Caco-2 (cell line): ENCODE results near the gene SRGAP3. TPM values are rescaled to one million over a fixed set of nuclear protein-coding genes. Genes with fewer than 3 reads are reported as not detected.

Source experiments
- BruUV-seq: library from RNA; stranded (reverse); fragments of 400-500 nt; replicated peaks from 2 replicates; lab custom pipeline; 2021; lab: Mats Ljungman, UMichigan
- CTCF ChIA-PET: fragments of 300-600 bp; sonication (Branson Sonifier 250); formaldehyde crosslinking; loops from one replicate; lab custom pipeline; 2022; ENCODE audit warnings: antibody characterized with exemption; lab: Charles Lee
- POLR2A ChIA-PET: fragments of 300-600 bp; sonication (Branson Sonifier 250); formaldehyde crosslinking; loops from one replicate; lab custom pipeline; 2022; ENCODE audit warnings: antibody characterized with exemption; lab: Charles Lee
- DNase-seq, 2 experiments: peaks; one replicate each; pipeline versions ENCODE4 v3.0.0 to v3.0.0-alpha.2; 2020 to 2022
- H3K27me3 ChIP-seq: replicated peaks from 2 replicates; pipeline ENCODE4 v1.6.0; 2011; ENCODE audit warnings: low read length; ENCODE audit not compliant: control insufficient read depth, insufficient read depth
- H3K36me3 ChIP-seq: 2 replicates; pipeline ENCODE4 v1.5.1; 2011; ENCODE audit warnings: low read length; ENCODE audit not compliant: control insufficient read depth, insufficient read depth
- H3K4me1 ChIP-seq: fragments of 250-450 bp; sonication (Bioruptor Pico); 2 replicates; pipeline ENCODE4 v1.5.1; 2020; ENCODE audit warnings: mild to moderate bottlenecking
- H3K4me3 ChIP-seq: 2 replicates; pipeline ENCODE4 v1.5.1; 2011; ENCODE audit warnings: low read depth, mild to moderate bottlenecking, control low read depth, low read length
- H3K9me3 ChIP-seq: fragments of 250-450 bp; sonication (Bioruptor Pico); 2 replicates; pipeline ENCODE4 v1.5.1; 2020; ENCODE audit warnings: mild to moderate bottlenecking, moderate library complexity
- H3K27ac Mint-ChIP-seq: one replicate; pipeline ENCODE4 v1.8.0; 2022; ENCODE audit warnings: mixed read lengths; ENCODE audit not compliant: unreplicated experiment
- H3K27me3 Mint-ChIP-seq: one replicate; pipeline ENCODE4 v1.8.0; 2022; ENCODE audit warnings: mixed read lengths; ENCODE audit not compliant: insufficient read depth, unreplicated experiment
- H3K36me3 Mint-ChIP-seq: one replicate; pipeline ENCODE4 v1.8.0; 2022; ENCODE audit warnings: mild to moderate bottlenecking, mixed read lengths; ENCODE audit not compliant: insufficient read depth, unreplicated experiment
- H3K4me1 Mint-ChIP-seq: one replicate; pipeline ENCODE4 v1.8.0; 2022; ENCODE audit warnings: low read depth, mixed read lengths; ENCODE audit not compliant: unreplicated experiment
- H3K4me3 Mint-ChIP-seq: one replicate; pipeline ENCODE4 v1.8.0; 2022; ENCODE audit warnings: mild to moderate bottlenecking, moderate library complexity, mixed read lengths; ENCODE audit not compliant: unreplicated experiment
- H3K9me3 Mint-ChIP-seq: one replicate; pipeline ENCODE4 v1.8.0; 2022; ENCODE audit warnings: mixed read lengths; ENCODE audit not compliant: unreplicated experiment
- intact Hi-C: fragments of 100-400 bp; cut with micrococcal nuclease; formaldehyde crosslinking; loops from one replicate; pipeline ENCODE4 v1.10.0; 2022; ENCODE audit not compliant: unreplicated experiment
- total RNA-seq: library from RNA; stranded (reverse); gene quantifications from 2 replicates; pipeline ENCODE4 v1.2.3, GENCODE V29; 2022
- TF ChIP-seq, protein P1 (sequence below), 2 experiments: fragments of 200-600 bp in 1 of 2; IDR thresholded peaks; 1 replicate in 1 of 2; 2 replicates in 1 of 2; pipeline versions ENCODE4 v1.5.1 to v1.8.0; 2011 to 2022; ENCODE audit warnings: antibody characterized with exemption in 1 of 2, control low read depth in 1 of 2, inconsistent platforms in 1 of 2, low read depth in 1 of 2, low read length in 1 of 2, mild to moderate bottlenecking in 1 of 2, moderate library complexity in 1 of 2; ENCODE audit not compliant: insufficient read depth in 1 of 2, severe bottlenecking in 1 of 2, unreplicated experiment in 1 of 2

The SRGAP3 gene
- total RNA-seq, 1 experiment from 2014 or later = 1.3 TPM

- H3K27me3 ChIP-seq = no peaks in the 10 kb centered on the region
- Mint-ChIP-seq H3K9me3 (no peaks in the 10 kb centered on the region), H3K36me3 (no peaks in the 10 kb centered on the region), H3K27me3 (no peaks in the 10 kb centered on the region), H3K4me1 (no peaks in the 10 kb centered on the region), H3K4me3 (no peak overlapping the region), H3K27ac (no peak overlapping the region)
- BruUV-seq = no TSS peak
- no peak for DNase-seq
- no peaks in the 10 kb centered on the region for H3K36me3 ChIP-seq
- ChIA-PET POLR2A (no interaction called here), CTCF (no interaction called here)
- intact Hi-C loops = no loop called here
- no peaks in the 10 kb centered on the region for H3K4me1 ChIP-seq
- H3K9me3 ChIP-seq = no peaks in the 10 kb centered on the region
- no peak overlapping the region for H3K4me3 ChIP-seq
- TF ChIP-seq, protein P1, sequence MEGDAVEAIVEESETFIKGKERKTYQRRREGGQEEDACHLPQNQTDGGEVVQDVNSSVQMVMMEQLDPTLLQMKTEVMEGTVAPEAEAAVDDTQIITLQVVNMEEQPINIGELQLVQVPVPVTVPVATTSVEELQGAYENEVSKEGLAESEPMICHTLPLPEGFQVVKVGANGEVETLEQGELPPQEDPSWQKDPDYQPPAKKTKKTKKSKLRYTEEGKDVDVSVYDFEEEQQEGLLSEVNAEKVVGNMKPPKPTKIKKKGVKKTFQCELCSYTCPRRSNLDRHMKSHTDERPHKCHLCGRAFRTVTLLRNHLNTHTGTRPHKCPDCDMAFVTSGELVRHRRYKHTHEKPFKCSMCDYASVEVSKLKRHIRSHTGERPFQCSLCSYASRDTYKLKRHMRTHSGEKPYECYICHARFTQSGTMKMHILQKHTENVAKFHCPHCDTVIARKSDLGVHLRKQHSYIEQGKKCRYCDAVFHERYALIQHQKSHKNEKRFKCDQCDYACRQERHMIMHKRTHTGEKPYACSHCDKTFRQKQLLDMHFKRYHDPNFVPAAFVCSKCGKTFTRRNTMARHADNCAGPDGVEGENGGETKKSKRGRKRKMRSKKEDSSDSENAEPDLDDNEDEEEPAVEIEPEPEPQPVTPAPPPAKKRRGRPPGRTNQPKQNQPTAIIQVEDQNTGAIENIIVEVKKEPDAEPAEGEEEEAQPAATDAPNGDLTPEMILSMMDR (IDR thresholded peaks at IDR 0.05; ENCODE audit: insufficient read depth in 1 of 2, low read depth in 1 of 2, low read length in 1 of 2, severe bottlenecking in 1 of 2, unreplicated experiment in 1 of 2) = no peak
Measured at GRCh38 chr3:9179826-9180763, 69.4 kb downstream of the SRGAP3 start.

GRCh38 chr3:9178697-9179096 lies 70.7 kb downstream of the SRGAP3 start:
- intact Hi-C loops = no loop called here
- no TSS peak for BruUV-seq
- Mint-ChIP-seq H3K9me3 (no peaks in the 10 kb centered on the region), H3K27me3 (peaks cover 5% of the 10 kb centered on the region), H3K27ac (no peak overlapping the region), H3K4me3 (no peak overlapping the region), H3K4me1 (no peaks in the 10 kb centered on the region), H3K36me3 (no peaks in the 10 kb centered on the region)
- Histone ChIP-seq H3K36me3 (no peaks in the 10 kb centered on the region), H3K27me3 (no peaks in the 10 kb centered on the region), H3K4me1 (no peaks in the 10 kb centered on the region), H3K4me3 (no peak overlapping the region), H3K9me3 (no peaks in the 10 kb centered on the region)
- TF ChIP-seq, protein P1 (IDR thresholded peaks at IDR 0.05; ENCODE audit: insufficient read depth in 1 of 2, low read depth in 1 of 2, low read length in 1 of 2, severe bottlenecking in 1 of 2, unreplicated experiment in 1 of 2) = no peak
- no peak for DNase-seq
- POLR2A ChIA-PET = no interaction called here
- CTCF ChIA-PET = no interaction called here

DNA sequence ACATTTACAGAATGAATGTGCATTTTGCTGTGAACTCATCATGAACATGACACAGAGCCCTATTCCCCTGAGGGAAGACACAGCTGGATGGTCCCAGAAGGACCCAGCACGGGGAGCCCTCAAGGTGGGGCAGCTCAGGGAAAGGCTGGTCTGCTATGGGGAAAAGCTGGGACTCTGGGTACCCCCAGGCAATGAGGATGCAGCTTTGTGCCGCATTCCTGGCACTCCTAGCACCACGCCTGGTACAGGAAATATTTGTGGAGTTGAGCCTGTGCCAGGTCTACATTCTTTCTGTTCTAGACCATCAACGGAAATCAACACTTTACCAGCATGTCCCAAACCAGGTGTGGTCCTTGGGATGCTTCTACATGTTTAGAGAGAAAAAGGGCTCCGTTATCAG lies 74.0 kb downstream of the SRGAP3 start:
- no peaks in the 10 kb centered on the region for H3K36me3 ChIP-seq
- TF ChIP-seq, protein P1 (IDR thresholded peaks at IDR 0.05; ENCODE audit: insufficient read depth in 1 of 2, low read depth in 1 of 2, low read length in 1 of 2, severe bottlenecking in 1 of 2, unreplicated experiment in 1 of 2) = no peak
- no peaks in the 10 kb centered on the region for H3K9me3 ChIP-seq
- H3K4me3 ChIP-seq = no peak overlapping the region
- H3K27me3 ChIP-seq = no peaks in the 10 kb centered on the region
- BruUV-seq = no TSS peak
- ChIA-PET POLR2A (no interaction called here), CTCF (no interaction called here)
- DNase-seq = no peak
- no peak overlapping the region for H3K27ac Mint-ChIP-seq
- no peak overlapping the region for H3K4me3 Mint-ChIP-seq
- H3K4me1 ChIP-seq = no peaks in the 10 kb centered on the region
- intact Hi-C loops = no loop called here
- no peaks in the 10 kb centered on the region for H3K9me3 Mint-ChIP-seq
- H3K27me3 Mint-ChIP-seq = peaks cover 5% of the 10 kb centered on the region
- H3K36me3 Mint-ChIP-seq = no peaks in the 10 kb centered on the region
- H3K4me1 Mint-ChIP-seq = no peaks in the 10 kb centered on the region
